GM21528 (cell line): Measurements from ENCODE around the gene MSX1.

Source experiments
- ATAC-seq: cut with Tn5 transposase; IDR thresholded peaks from one replicate; pipeline ENCODE4 v1.9.1; 2021; ENCODE audit warnings: mild to moderate bottlenecking, moderate library complexity; ENCODE audit not compliant: unreplicated experiment, low FRiP score

The MSX1 gene

GRCh38 chr4:4890574-4891255 lies 31.2 kb downstream of the MSX1 start:
- ATAC-seq = no peak

GRCh38 chr4:4893721-4894120 lies 34.3 kb downstream of the MSX1 start:
- no peak for ATAC-seq

- ATAC-seq = no peak
These were observed 39.9 kb downstream of the MSX1 start for GRCh38 chr4:4899202-4899925.

- ATAC-seq = no peak
These were observed 42.4 kb downstream of the MSX1 start for GRCh38 chr4:4901877-4902276.

GRCh38 chr4:4912155-4912554 lies 52.7 kb downstream of the MSX1 start:
- no peak for ATAC-seq

- ATAC-seq = no peak
These were observed 53.7 kb downstream of the MSX1 start for GRCh38 chr4:4913147-4913561.
